Endodermal cell (in vitro differentiated cells): ENCODE data around the gene CEP104. TPM values are rescaled to one million over a fixed set of nuclear protein-coding genes. Genes with fewer than 3 reads are reported as not detected.

ENCODE experiments used
- DNase-seq: peaks from one replicate; pipeline ENCODE4 v3.0.0-alpha.2; 2017
- H3K27ac ChIP-seq: 2 replicates; pipeline ENCODE4 v1.5.1; 2013; ENCODE audit warnings: mild to moderate bottlenecking, low read depth, low read length, moderate library complexity
- H3K27me3 ChIP-seq: 2 replicates; pipeline ENCODE4 v1.6.1; 2013; ENCODE audit warnings: mild to moderate bottlenecking, low read length, moderate library complexity; ENCODE audit not compliant: insufficient read depth, control insufficient read depth, poor library complexity, severe bottlenecking
- H3K36me3 ChIP-seq: 2 replicates; pipeline ENCODE4 v1.7.0; 2013; ENCODE audit warnings: mild to moderate bottlenecking, low read length, moderate library complexity; ENCODE audit not compliant: control insufficient read depth, insufficient read depth
- H3K4me1 ChIP-seq: one replicate; pipeline ENCODE4 v1.7.0; 2013; ENCODE audit warnings: low read length; ENCODE audit not compliant: control insufficient read depth, insufficient read depth
- H3K4me3 ChIP-seq: 2 replicates; pipeline ENCODE4 v1.5.1; 2013; ENCODE audit warnings: mild to moderate bottlenecking, low read length, moderate library complexity
- H3K9ac ChIP-seq: 2 replicates; pipeline ENCODE4 v1.6.1; 2013; ENCODE audit warnings: mild to moderate bottlenecking, low read length, moderate library complexity; ENCODE audit not compliant: poor library complexity, severe bottlenecking; ENCODE audit errors: extremely low read depth
- H3K9me3 ChIP-seq: 2 replicates; pipeline ENCODE4 v1.6.1; 2013; ENCODE audit warnings: mild to moderate bottlenecking, low read length, moderate library complexity; ENCODE audit not compliant: control insufficient read depth
- H3K27ac Mint-ChIP-seq: 2 replicates; pipeline ENCODE4 v1.8.0; 2020; ENCODE audit warnings: mixed read lengths
- H3K27me3 Mint-ChIP-seq: 2 replicates; pipeline ENCODE4 v1.8.0; 2021; ENCODE audit warnings: mild to moderate bottlenecking, mixed read lengths; ENCODE audit not compliant: insufficient read depth
- H3K36me3 Mint-ChIP-seq: 2 replicates; pipeline ENCODE4 v1.8.0; 2020; ENCODE audit warnings: low read depth, mixed read lengths
- H3K4me1 Mint-ChIP-seq: 2 replicates; pipeline ENCODE4 v1.8.0; 2020; ENCODE audit warnings: mixed read lengths
- H3K4me3 Mint-ChIP-seq: 2 replicates; pipeline ENCODE4 v1.8.0; 2020; ENCODE audit warnings: mild to moderate bottlenecking, moderate library complexity, mixed read lengths
- H3K9me3 Mint-ChIP-seq: 2 replicates; pipeline ENCODE4 v1.8.0; 2020; ENCODE audit warnings: mild to moderate bottlenecking, mixed read lengths
- WGBS, 2 experiments: methylation state at CpG; one replicate each; pipeline versions ENCODE4 v1.1.5 to v1.1.7; 2013; ENCODE audit warnings: missing lambda C conversion rate in 2 of 2, mixed read lengths in 1 of 2; ENCODE audit not compliant: insufficient coverage in 1 of 2, insufficient read length in 1 of 2; 5-methylcytosine and 5-hydroxymethylcytosine counted together
- total RNA-seq, 2 donors: library from RNA; stranded (reverse); fragmentation: NEBNext Ultra II Directional in 1 of 2; extraction: Animal tissue kit (Norgen Biotek cat#: 25700) in 1 of 2; gene quantifications; 2 replicates in 1 of 2; 3 replicates in 1 of 2; pipeline ENCODE4 v1.2.1, GENCODE V29; 2021
- TF ChIP-seq, protein P1 (sequence below): fragments of 200-600 bp; sonication (generic); conservative IDR thresholded peaks from 2 replicates; pipeline ENCODE4 v1.5.0; 2021; ENCODE audit warnings: antibody characterized with exemption, mild to moderate bottlenecking

Gene CEP104
- total RNA-seq, 2 donors from 2014 or later: 34.2 to 47.5 TPM

DNA sequence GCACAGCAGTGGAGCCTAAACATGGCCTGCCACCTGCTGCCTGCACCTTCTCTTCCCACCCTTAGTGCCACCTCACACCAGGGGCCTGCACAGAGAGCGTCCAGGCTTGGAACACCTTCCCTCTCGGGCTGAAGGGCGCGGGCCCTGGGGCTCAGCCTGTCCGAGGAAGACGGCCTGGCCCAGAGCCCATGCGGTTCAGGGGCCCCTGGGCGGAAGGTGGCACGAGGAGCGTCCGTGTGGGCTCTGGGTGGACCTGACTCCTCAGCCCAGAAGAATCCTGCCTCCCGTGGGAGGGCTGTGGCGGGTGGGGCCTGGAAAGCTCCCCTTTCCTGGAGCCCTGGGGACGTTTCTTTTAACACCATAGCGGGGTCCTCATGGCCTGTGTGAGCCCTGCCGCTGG is 19.7 kb upstream of the CEP104 start:
- Mint-ChIP-seq H3K9me3 (peaks cover 21% of the 10 kb centered on the region), H3K36me3 (peaks cover 57% of the 10 kb centered on the region), H3K27me3 (no peaks in the 10 kb centered on the region), H3K4me1 (no peaks in the 10 kb centered on the region), H3K4me3 (no peak overlapping the region), H3K27ac (no peak overlapping the region)
- no peak for DNase-seq
- Histone ChIP-seq H3K27ac (no peak overlapping the region), H3K4me3 (no peak overlapping the region), H3K9ac (no peak overlapping the region), H3K27me3 (no peaks in the 10 kb centered on the region), H3K4me1 (no peaks in the 10 kb centered on the region), H3K36me3 (peaks cover 21% of the 10 kb centered on the region), H3K9me3 (peaks cover 16% of the 10 kb centered on the region)
- 90 to 94% methylated on average over 10 to 16 of the region's 16 CpGs for WGBS, 2 experiments
- TF ChIP-seq, protein P1, sequence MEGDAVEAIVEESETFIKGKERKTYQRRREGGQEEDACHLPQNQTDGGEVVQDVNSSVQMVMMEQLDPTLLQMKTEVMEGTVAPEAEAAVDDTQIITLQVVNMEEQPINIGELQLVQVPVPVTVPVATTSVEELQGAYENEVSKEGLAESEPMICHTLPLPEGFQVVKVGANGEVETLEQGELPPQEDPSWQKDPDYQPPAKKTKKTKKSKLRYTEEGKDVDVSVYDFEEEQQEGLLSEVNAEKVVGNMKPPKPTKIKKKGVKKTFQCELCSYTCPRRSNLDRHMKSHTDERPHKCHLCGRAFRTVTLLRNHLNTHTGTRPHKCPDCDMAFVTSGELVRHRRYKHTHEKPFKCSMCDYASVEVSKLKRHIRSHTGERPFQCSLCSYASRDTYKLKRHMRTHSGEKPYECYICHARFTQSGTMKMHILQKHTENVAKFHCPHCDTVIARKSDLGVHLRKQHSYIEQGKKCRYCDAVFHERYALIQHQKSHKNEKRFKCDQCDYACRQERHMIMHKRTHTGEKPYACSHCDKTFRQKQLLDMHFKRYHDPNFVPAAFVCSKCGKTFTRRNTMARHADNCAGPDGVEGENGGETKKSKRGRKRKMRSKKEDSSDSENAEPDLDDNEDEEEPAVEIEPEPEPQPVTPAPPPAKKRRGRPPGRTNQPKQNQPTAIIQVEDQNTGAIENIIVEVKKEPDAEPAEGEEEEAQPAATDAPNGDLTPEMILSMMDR: no peak

DNA sequence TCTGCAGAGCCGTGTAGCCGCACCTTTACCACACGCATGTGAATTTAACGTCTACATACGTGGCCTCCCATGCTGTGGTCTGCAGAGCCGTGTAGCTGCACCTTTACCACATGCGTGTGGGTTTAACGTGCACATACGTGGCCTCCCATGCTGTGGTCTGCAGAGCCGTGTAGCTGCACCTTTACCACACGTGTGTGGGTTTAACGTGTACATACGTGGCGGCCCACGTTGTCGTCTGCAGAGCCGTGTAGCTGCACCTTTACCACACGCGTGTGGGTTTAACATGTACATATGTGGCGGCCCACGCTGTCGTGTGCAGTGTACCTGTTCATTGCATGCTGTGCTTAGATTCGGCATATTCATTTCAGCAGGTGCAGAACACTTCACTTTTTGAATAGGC is 17.7 kb upstream of the CEP104 start:
- Histone ChIP-seq H3K9ac (no peak overlapping the region), H3K4me1 (no peaks in the 10 kb centered on the region), H3K27me3 (no peaks in the 10 kb centered on the region), H3K9me3 (peaks cover 15% of the 10 kb centered on the region), H3K27ac (no peak overlapping the region), H3K36me3 (peaks cover 20% of the 10 kb centered on the region), H3K4me3 (no peak overlapping the region)
- no peak for DNase-seq
- peaks cover 19% of the 10 kb centered on the region for H3K9me3 Mint-ChIP-seq
- H3K4me1 Mint-ChIP-seq: no peaks in the 10 kb centered on the region
- TF ChIP-seq, protein P1: no peak
- WGBS, 2 experiments: 92 to 93% methylated on average over 23 of the region's 23 CpGs
- no peaks in the 10 kb centered on the region for H3K27me3 Mint-ChIP-seq
- no peak overlapping the region for H3K4me3 Mint-ChIP-seq
- H3K27ac Mint-ChIP-seq: no peak overlapping the region
- H3K36me3 Mint-ChIP-seq: peaks cover 62% of the 10 kb centered on the region

DNA sequence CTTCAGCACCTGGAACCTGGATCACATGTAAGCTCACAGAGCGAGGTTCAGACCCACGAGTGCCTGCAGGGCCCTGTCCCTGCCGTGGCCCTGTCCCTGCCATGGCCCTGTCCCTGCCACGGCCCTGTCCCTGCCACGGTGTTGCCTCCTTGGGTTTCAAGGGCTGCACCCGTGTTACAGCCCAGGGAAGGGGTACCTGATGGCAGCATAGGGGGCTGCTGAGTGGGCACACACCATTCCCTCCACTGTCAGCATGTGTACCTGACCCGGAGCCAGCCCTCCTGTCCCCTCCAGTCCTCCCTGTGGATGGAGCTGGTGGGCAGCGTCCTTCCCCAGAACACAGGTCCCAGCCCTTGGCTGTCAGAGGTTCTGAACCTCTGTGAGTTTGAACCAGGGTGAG is 15.5 kb upstream of the CEP104 start:
- Histone ChIP-seq H3K36me3 (peaks cover 8% of the 10 kb centered on the region), H3K4me3 (no peak overlapping the region), H3K9me3 (no peaks in the 10 kb centered on the region), H3K27me3 (no peaks in the 10 kb centered on the region), H3K9ac (no peak overlapping the region), H3K27ac (no peak overlapping the region), H3K4me1 (no peaks in the 10 kb centered on the region)
- H3K27me3 Mint-ChIP-seq: no peaks in the 10 kb centered on the region
- peaks cover 5% of the 10 kb centered on the region for H3K9me3 Mint-ChIP-seq
- no peaks in the 10 kb centered on the region for H3K4me1 Mint-ChIP-seq
- H3K4me3 Mint-ChIP-seq: no peak overlapping the region
- H3K27ac Mint-ChIP-seq: no peak overlapping the region
- peaks cover 53% of the 10 kb centered on the region for H3K36me3 Mint-ChIP-seq
- WGBS, 2 experiments: 89 to 97% methylated on average over 4 to 8 of the region's 8 CpGs
- DNase-seq: no peak
- TF ChIP-seq, protein P1: no peak
